Caco-2 (cell line): ENCODE data around the gene KRT1. TPM values are rescaled to one million over a fixed set of nuclear protein-coding genes. Genes with fewer than 3 reads are reported as not detected.

Source experiments
- BruUV-seq: library from RNA; stranded (reverse); fragments of 400-500 nt; replicated peaks from 2 replicates; lab custom pipeline; 2021; lab: Mats Ljungman, UMichigan
- CTCF ChIA-PET: fragments of 300-600 bp; sonication (Branson Sonifier 250); formaldehyde crosslinking; loops from one replicate; lab custom pipeline; 2022; ENCODE audit warnings: antibody characterized with exemption; lab: Charles Lee
- POLR2A ChIA-PET: fragments of 300-600 bp; sonication (Branson Sonifier 250); formaldehyde crosslinking; loops from one replicate; lab custom pipeline; 2022; ENCODE audit warnings: antibody characterized with exemption; lab: Charles Lee
- DNase-seq, 2 experiments: peaks; one replicate each; pipeline versions ENCODE4 v3.0.0 to v3.0.0-alpha.2; 2020 to 2022
- H3K27me3 ChIP-seq: replicated peaks from 2 replicates; pipeline ENCODE4 v1.6.0; 2011; ENCODE audit warnings: low read length; ENCODE audit not compliant: control insufficient read depth, insufficient read depth
- H3K36me3 ChIP-seq: 2 replicates; pipeline ENCODE4 v1.5.1; 2011; ENCODE audit warnings: low read length; ENCODE audit not compliant: control insufficient read depth, insufficient read depth
- H3K4me1 ChIP-seq: fragments of 250-450 bp; sonication (Bioruptor Pico); 2 replicates; pipeline ENCODE4 v1.5.1; 2020; ENCODE audit warnings: mild to moderate bottlenecking
- H3K4me3 ChIP-seq: 2 replicates; pipeline ENCODE4 v1.5.1; 2011; ENCODE audit warnings: low read depth, mild to moderate bottlenecking, control low read depth, low read length
- H3K9me3 ChIP-seq: fragments of 250-450 bp; sonication (Bioruptor Pico); 2 replicates; pipeline ENCODE4 v1.5.1; 2020; ENCODE audit warnings: mild to moderate bottlenecking, moderate library complexity
- H3K27ac Mint-ChIP-seq: one replicate; pipeline ENCODE4 v1.8.0; 2022; ENCODE audit warnings: mixed read lengths; ENCODE audit not compliant: unreplicated experiment
- H3K27me3 Mint-ChIP-seq: one replicate; pipeline ENCODE4 v1.8.0; 2022; ENCODE audit warnings: mixed read lengths; ENCODE audit not compliant: insufficient read depth, unreplicated experiment
- H3K36me3 Mint-ChIP-seq: one replicate; pipeline ENCODE4 v1.8.0; 2022; ENCODE audit warnings: mild to moderate bottlenecking, mixed read lengths; ENCODE audit not compliant: insufficient read depth, unreplicated experiment
- H3K4me1 Mint-ChIP-seq: one replicate; pipeline ENCODE4 v1.8.0; 2022; ENCODE audit warnings: low read depth, mixed read lengths; ENCODE audit not compliant: unreplicated experiment
- H3K4me3 Mint-ChIP-seq: one replicate; pipeline ENCODE4 v1.8.0; 2022; ENCODE audit warnings: mild to moderate bottlenecking, moderate library complexity, mixed read lengths; ENCODE audit not compliant: unreplicated experiment
- H3K9me3 Mint-ChIP-seq: one replicate; pipeline ENCODE4 v1.8.0; 2022; ENCODE audit warnings: mixed read lengths; ENCODE audit not compliant: unreplicated experiment
- intact Hi-C: fragments of 100-400 bp; cut with micrococcal nuclease; formaldehyde crosslinking; loops from one replicate; pipeline ENCODE4 v1.10.0; 2022; ENCODE audit not compliant: unreplicated experiment
- total RNA-seq: library from RNA; stranded (reverse); gene quantifications from 2 replicates; pipeline ENCODE4 v1.2.3, GENCODE V29; 2022
- TF ChIP-seq, protein P1 (sequence below), 2 experiments: fragments of 200-600 bp in 1 of 2; IDR thresholded peaks; 1 replicate in 1 of 2; 2 replicates in 1 of 2; pipeline versions ENCODE4 v1.5.1 to v1.8.0; 2011 to 2022; ENCODE audit warnings: antibody characterized with exemption in 1 of 2, control low read depth in 1 of 2, inconsistent platforms in 1 of 2, low read depth in 1 of 2, low read length in 1 of 2, mild to moderate bottlenecking in 1 of 2, moderate library complexity in 1 of 2; ENCODE audit not compliant: insufficient read depth in 1 of 2, severe bottlenecking in 1 of 2, unreplicated experiment in 1 of 2

KRT1 gene
- total RNA-seq, 1 experiment from 2014 or later: 0.20 TPM

DNA sequence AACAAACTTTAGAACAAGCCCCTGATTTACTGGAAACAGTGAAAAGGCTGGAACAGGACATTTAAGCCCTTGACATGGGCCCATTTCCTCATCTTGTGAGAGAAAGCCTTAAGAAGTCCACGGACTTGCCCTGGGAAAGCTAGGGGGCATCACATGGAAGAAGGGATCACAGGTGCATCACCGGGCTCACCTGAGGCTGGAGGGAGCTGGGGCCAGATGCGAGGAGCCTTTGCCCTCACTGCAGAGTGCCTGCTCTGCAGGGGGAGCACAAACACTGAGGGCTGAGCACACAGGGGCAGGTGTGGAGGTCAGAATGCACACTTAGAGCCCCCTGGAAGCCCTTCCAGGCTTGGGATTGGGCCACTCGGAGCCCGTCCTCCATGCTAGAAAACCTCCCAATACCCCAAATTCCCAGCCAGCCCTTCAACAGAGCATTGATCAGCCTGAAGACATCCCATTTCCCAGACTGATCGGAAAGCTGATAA is 5.2 kb upstream of the KRT1 start:
- no TSS peak for BruUV-seq
- no peaks in the 10 kb centered on the region for H3K4me1 ChIP-seq
- POLR2A ChIA-PET: no interaction called here
- Mint-ChIP-seq H3K36me3 (no peaks in the 10 kb centered on the region), H3K4me1 (no peaks in the 10 kb centered on the region), H3K9me3 (no peaks in the 10 kb centered on the region), H3K4me3 (no peak overlapping the region), H3K27me3 (peaks cover 25% of the 10 kb centered on the region), H3K27ac (no peak overlapping the region)
- 0 out of 2 replicates have a peak, but pooled peaks cover 1% of the 10 kb centered on the region for H3K27me3 ChIP-seq
- intact Hi-C loops: no loop called here
- H3K36me3 ChIP-seq: no peaks in the 10 kb centered on the region
- CTCF ChIA-PET: interaction anchor here (0.7 kb wide), 2 partner anchors 49 to 133 kb away, joined by 4 read pairs; partner anchors contain the start of gene KRT71
- TF ChIP-seq, protein P1, sequence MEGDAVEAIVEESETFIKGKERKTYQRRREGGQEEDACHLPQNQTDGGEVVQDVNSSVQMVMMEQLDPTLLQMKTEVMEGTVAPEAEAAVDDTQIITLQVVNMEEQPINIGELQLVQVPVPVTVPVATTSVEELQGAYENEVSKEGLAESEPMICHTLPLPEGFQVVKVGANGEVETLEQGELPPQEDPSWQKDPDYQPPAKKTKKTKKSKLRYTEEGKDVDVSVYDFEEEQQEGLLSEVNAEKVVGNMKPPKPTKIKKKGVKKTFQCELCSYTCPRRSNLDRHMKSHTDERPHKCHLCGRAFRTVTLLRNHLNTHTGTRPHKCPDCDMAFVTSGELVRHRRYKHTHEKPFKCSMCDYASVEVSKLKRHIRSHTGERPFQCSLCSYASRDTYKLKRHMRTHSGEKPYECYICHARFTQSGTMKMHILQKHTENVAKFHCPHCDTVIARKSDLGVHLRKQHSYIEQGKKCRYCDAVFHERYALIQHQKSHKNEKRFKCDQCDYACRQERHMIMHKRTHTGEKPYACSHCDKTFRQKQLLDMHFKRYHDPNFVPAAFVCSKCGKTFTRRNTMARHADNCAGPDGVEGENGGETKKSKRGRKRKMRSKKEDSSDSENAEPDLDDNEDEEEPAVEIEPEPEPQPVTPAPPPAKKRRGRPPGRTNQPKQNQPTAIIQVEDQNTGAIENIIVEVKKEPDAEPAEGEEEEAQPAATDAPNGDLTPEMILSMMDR (IDR thresholded peaks at IDR 0.05; ENCODE audit: insufficient read depth in 1 of 2, low read depth in 1 of 2, low read length in 1 of 2, severe bottlenecking in 1 of 2, unreplicated experiment in 1 of 2): no peak
- no peaks in the 10 kb centered on the region for H3K9me3 ChIP-seq
- H3K4me3 ChIP-seq: no peak overlapping the region
- no peak for DNase-seq

DNA sequence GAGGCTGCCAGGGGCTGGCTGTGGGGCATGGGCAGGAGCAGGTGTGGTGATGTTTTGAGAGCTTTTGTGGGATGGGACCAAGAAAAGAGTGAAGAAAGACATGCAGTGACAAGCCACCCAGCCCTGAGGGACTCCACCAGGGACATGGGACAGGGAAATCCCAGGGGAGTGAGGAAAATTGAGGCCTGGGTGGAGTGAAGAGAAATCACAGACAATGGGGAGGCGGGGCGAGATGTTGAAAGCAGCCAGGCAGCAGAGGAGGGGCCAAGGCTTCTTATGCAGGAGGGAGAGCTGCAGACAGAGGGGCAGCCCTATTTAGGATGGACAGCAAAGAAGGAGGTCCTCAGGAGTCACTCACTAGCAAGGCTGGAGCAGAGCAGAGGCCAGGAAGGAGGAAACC is 4.2 kb upstream of the KRT1 start:
- Histone ChIP-seq H3K36me3 (no peaks in the 10 kb centered on the region), H3K27me3 (0 out of 2 replicates have a peak, but pooled peaks cover 1% of the 10 kb centered on the region), H3K9me3 (no peaks in the 10 kb centered on the region), H3K4me3 (no peak overlapping the region), H3K4me1 (no peaks in the 10 kb centered on the region)
- TF ChIP-seq, protein P1 (IDR thresholded peaks at IDR 0.05; ENCODE audit: insufficient read depth in 1 of 2, low read depth in 1 of 2, low read length in 1 of 2, severe bottlenecking in 1 of 2, unreplicated experiment in 1 of 2): no peak
- Mint-ChIP-seq H3K36me3 (no peaks in the 10 kb centered on the region), H3K27me3 (peaks cover 29% of the 10 kb centered on the region), H3K4me1 (no peaks in the 10 kb centered on the region), H3K4me3 (no peak overlapping the region), H3K9me3 (no peaks in the 10 kb centered on the region), H3K27ac (no peak overlapping the region)
- no peak for DNase-seq
- CTCF ChIA-PET: interaction anchor here (0.7 kb wide), 2 partner anchors 50 to 132 kb away, joined by 4 read pairs; partner anchors contain the start of gene KRT71
- no TSS peak for BruUV-seq
- intact Hi-C loops: no loop called here
- POLR2A ChIA-PET: no interaction called here

DNA sequence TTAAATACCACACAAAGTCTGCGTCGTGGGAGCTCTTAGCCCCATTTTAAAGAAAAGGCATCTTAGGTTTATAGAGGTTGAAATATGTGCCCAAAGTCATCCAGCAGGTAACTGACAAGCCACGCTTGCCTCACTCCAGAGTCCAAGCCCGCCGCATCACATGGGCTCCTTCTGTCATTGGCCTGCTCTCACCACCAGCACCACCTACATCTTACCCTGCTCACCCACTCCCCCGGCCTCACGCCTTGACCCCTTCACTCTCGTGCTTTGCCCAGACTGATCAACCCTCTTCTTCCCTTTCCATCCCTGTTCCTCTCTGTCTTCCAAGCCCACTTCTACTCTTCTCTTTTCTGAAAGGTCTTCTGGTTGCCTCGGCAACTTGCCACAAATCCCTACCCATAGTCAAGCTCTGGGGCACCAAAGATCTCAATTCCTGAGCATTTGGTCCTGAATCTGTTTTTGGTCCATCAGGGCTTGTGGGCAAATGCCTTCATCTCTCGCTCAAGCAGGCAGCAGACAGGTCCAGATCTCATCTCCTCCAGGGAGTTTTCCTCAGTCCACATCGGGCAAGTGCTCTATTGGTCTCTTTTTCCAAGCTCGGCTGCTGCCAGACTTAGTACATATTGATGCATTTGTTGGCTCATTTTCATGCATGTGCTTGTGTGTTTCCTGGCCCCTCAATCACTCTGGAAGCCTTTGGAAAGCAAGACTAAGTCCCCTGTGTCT is 3.5 kb upstream of the KRT1 start:
- POLR2A ChIA-PET: no interaction called here
- BruUV-seq: no TSS peak
- H3K4me1 ChIP-seq: no peaks in the 10 kb centered on the region
- H3K27me3 Mint-ChIP-seq: peaks cover 27% of the 10 kb centered on the region
- H3K4me3 Mint-ChIP-seq: no peak overlapping the region
- TF ChIP-seq, protein P1 (IDR thresholded peaks at IDR 0.05; ENCODE audit: insufficient read depth in 1 of 2, low read depth in 1 of 2, low read length in 1 of 2, severe bottlenecking in 1 of 2, unreplicated experiment in 1 of 2): no peak
- H3K27me3 ChIP-seq: 0 out of 2 replicates have a peak, but pooled peaks cover 1% of the 10 kb centered on the region
- H3K36me3 Mint-ChIP-seq: no peaks in the 10 kb centered on the region
- no peaks in the 10 kb centered on the region for H3K4me1 Mint-ChIP-seq
- intact Hi-C loops: no loop called here
- CTCF ChIA-PET: no interaction called here
- no peaks in the 10 kb centered on the region for H3K9me3 ChIP-seq
- H3K4me3 ChIP-seq: no peak overlapping the region
- H3K36me3 ChIP-seq: no peaks in the 10 kb centered on the region
- no peak overlapping the region for H3K27ac Mint-ChIP-seq
- no peak for DNase-seq
- no peaks in the 10 kb centered on the region for H3K9me3 Mint-ChIP-seq
